Nephron progenitor cell (in vitro differentiated cells): Measurements from ENCODE around the gene IGFBP2.

Experiments used
- DNase-seq: peaks from one replicate; pipeline ENCODE4 v3.0.0; 2021
- H3K27ac Mint-ChIP-seq: 2 replicates; pipeline ENCODE4 v1.8.0; 2021; ENCODE audit warnings: mild to moderate bottlenecking, moderate library complexity, mixed read lengths
- H3K27me3 Mint-ChIP-seq: 2 replicates; pipeline ENCODE4 v1.8.0; 2021; ENCODE audit warnings: mild to moderate bottlenecking, low read depth, mixed read lengths; ENCODE audit not compliant: poor library complexity
- H3K36me3 Mint-ChIP-seq: 2 replicates; pipeline ENCODE4 v1.8.0; 2021; ENCODE audit warnings: low read depth, mixed read lengths
- H3K4me1 Mint-ChIP-seq: 2 replicates; pipeline ENCODE4 v1.8.0; 2021; ENCODE audit warnings: mixed read lengths
- H3K4me3 Mint-ChIP-seq: 2 replicates; pipeline ENCODE4 v1.8.0; 2021; ENCODE audit warnings: mild to moderate bottlenecking, moderate library complexity, mixed read lengths
- H3K9me3 Mint-ChIP-seq: 2 replicates; pipeline ENCODE4 v1.8.0; 2021; ENCODE audit warnings: mild to moderate bottlenecking, moderate library complexity, mixed read lengths
- TF ChIP-seq, protein P1 (sequence below): fragments of 200-600 bp; sonication (generic); IDR thresholded peaks from 2 replicates; pipeline ENCODE4 v1.5.0; 2021; ENCODE audit warnings: antibody characterized with exemption

The IGFBP2 gene

GRCh38 chr2:216601632-216602409, 31.4 kb upstream of the IGFBP2 start:
- DNase-seq, result no peak
- TF ChIP-seq, protein P1, sequence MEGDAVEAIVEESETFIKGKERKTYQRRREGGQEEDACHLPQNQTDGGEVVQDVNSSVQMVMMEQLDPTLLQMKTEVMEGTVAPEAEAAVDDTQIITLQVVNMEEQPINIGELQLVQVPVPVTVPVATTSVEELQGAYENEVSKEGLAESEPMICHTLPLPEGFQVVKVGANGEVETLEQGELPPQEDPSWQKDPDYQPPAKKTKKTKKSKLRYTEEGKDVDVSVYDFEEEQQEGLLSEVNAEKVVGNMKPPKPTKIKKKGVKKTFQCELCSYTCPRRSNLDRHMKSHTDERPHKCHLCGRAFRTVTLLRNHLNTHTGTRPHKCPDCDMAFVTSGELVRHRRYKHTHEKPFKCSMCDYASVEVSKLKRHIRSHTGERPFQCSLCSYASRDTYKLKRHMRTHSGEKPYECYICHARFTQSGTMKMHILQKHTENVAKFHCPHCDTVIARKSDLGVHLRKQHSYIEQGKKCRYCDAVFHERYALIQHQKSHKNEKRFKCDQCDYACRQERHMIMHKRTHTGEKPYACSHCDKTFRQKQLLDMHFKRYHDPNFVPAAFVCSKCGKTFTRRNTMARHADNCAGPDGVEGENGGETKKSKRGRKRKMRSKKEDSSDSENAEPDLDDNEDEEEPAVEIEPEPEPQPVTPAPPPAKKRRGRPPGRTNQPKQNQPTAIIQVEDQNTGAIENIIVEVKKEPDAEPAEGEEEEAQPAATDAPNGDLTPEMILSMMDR, result no peak
- Mint-ChIP-seq H3K27ac (no peak overlapping the region), H3K9me3 (no peaks in the 10 kb centered on the region), H3K4me1 (peaks cover 77% of the 10 kb centered on the region), H3K36me3 (no peaks in the 10 kb centered on the region), H3K27me3 (peaks cover 13% of the 10 kb centered on the region), H3K4me3 (no peak overlapping the region)

DNA sequence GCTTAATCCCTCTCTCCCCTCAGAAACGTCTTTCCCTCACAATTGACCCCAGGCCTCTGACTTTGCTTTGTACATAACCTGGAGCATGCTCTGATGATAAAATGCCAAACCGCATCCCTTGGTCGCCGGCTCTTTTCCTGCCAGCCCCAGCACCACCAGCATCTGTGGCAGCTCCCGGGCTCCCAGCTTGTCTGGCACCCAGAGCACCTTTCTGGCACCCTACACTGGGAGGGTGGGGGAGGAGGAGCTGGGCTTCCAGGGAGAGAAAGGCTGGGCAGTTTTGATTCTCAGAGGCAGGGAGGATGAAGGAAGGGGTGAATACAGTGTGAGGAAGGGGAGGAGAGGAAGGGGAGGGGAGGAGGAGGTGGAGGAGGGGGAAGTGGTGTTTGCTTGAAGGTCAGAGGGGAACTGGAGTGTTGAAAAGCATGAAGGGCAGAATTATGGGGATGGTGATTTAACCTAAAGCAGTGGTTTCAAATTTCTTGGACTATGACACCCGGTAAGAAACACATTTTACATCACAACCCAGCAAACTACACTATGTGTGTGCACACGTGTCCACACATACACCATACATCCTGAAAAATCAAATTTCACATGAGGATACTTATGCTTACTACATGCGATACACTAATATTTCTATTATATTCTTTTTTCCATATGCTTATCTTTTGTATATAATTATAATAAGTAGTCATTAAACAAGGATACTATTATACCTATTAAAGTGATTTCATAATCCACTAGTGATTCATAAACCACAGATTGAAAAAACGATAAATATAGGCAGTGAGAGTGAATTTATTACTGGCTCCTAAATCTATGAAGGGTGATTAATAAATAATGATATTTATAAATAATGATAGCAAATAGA, 30.0 kb upstream of the IGFBP2 start:
- TF ChIP-seq, protein P1, result no peak
- H3K27me3 Mint-ChIP-seq, result peaks cover 13% of the 10 kb centered on the region
- H3K36me3 Mint-ChIP-seq, result peaks cover 7% of the 10 kb centered on the region
- peaks cover 81% of the 10 kb centered on the region for H3K4me1 Mint-ChIP-seq
- peak; percentile 20 for DNase-seq
- H3K9me3 Mint-ChIP-seq, result peaks cover 8% of the 10 kb centered on the region
- peak overlapping the region; percentile 73 for H3K27ac Mint-ChIP-seq
- peak overlapping the region; percentile 37 for H3K4me3 Mint-ChIP-seq

GRCh38 chr2:216603884-216604245, 29.4 kb upstream of the IGFBP2 start:
- TF ChIP-seq, protein P1, result no peak
- Mint-ChIP-seq H3K36me3 (peaks cover 7% of the 10 kb centered on the region), H3K4me3 (peak overlapping the region; percentile 7), H3K4me1 (peaks cover 77% of the 10 kb centered on the region), H3K27ac (peak overlapping the region; percentile 7), H3K9me3 (peaks cover 8% of the 10 kb centered on the region), H3K27me3 (peaks cover 9% of the 10 kb centered on the region)
- DNase-seq, result no peak

DNA sequence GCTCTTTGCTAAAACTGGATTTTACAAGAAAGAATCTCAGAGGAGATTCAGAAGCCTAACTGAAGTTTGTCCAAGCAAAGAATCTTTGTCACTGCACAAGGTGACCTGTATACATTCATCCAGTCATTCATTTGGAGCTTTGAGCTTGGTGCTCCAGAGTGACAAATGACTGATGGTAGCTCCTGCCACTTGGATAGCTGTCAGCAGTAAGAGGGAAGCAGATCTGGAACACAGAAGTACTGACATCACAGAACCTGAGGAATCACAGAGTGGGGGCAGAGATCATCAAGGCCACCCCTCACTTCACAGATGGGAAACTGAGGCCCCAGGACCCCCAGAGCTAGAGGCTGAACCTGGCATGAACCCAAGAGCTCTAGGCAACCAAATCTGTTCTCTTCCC, 28.8 kb upstream of the IGFBP2 start:
- DNase-seq, result no peak
- TF ChIP-seq, protein P1, result no peak
- Mint-ChIP-seq H3K4me1 (peaks cover 71% of the 10 kb centered on the region), H3K36me3 (peaks cover 7% of the 10 kb centered on the region), H3K27ac (peak overlapping the region; percentile 7), H3K4me3 (no peak overlapping the region), H3K9me3 (peaks cover 8% of the 10 kb centered on the region), H3K27me3 (peaks cover 8% of the 10 kb centered on the region)

DNA sequence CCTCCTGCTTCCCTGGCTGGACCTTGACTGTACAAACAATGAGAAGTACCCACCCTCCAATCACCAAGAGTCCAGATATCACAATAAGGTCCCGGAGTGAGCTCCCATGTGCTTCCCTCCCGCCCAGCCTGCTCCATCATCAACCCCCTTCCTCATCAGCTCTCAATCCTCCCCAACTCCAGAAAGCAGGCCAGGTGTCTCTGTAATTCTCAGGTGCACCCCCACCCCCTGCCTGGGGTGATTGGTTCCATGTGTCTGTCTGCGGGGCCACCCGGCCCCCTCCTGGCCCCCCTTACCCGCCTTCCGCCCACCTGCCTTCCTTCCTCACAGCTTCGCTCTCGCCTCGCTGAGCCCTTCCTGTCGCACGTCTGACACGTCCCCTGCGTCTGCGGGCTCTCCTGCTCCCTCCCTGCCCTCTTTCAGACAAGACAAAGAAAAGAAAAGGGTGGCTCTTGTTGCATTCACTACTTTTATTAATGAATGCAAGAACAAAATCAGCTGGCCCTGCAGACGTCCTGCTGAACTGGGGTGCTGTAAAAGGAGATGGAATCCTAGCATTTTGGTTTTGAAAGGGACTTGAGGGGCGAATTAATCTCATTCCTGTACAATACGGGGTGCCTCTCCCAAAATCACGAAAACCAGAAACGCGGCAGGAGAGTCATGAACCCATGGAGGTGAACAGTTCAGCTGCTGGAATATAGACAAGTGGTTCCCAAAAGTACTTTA, 26.5 kb upstream of the IGFBP2 start:
- Mint-ChIP-seq H3K4me3 (peak overlapping the region; percentile 61), H3K27me3 (peaks cover 22% of the 10 kb centered on the region), H3K9me3 (peaks cover 8% of the 10 kb centered on the region), H3K4me1 (peaks cover 59% of the 10 kb centered on the region), H3K36me3 (peaks cover 7% of the 10 kb centered on the region), H3K27ac (no peak overlapping the region)
- TF ChIP-seq, protein P1, result no peak
- peak; percentile 35 for DNase-seq
